GM12878 (cell line): ENCODE measurements around the gene SNAI1.

Source experiments
- BMI1 ChIP-seq: fragments of 450-650 bp; IDR thresholded peaks from 2 replicates; pipeline ENCODE4 v1.6.1; 2016; ENCODE audit warnings: mild to moderate bottlenecking, moderate library complexity, borderline replicate concordance
- CHD2 ChIP-seq: IDR thresholded peaks from 2 replicates; pipeline ENCODE4 v1.6.1; 2011; ENCODE audit warnings: low read depth, low read length, improper control_type of control experiment, borderline replicate concordance
- EP300 ChIP-seq, 2 experiments: fragments of 150-350 bp in 1 of 2; IDR thresholded peaks; 2 replicates each; pipeline ENCODE4 v1.6.1; 2011 to 2012; ENCODE audit warnings: low read depth in 2 of 2, low read length in 2 of 2, borderline replicate concordance in 1 of 2, improper control_type of control experiment in 1 of 2, inconsistent platforms in 1 of 2; ENCODE audit not compliant: control insufficient read depth in 1 of 2
- JUND ChIP-seq: IDR thresholded peaks from 2 replicates; pipeline ENCODE4 v1.6.1; 2012; ENCODE audit warnings: low read depth, mild to moderate bottlenecking, low read length, improper control_type of control experiment, moderate library complexity
- POLR2A ChIP-seq: IDR thresholded peaks from 2 replicates; pipeline ENCODE4 v1.6.1; 2011; ENCODE audit warnings: low read depth, mild to moderate bottlenecking, low read length
- POLR2AphosphoS5 ChIP-seq: IDR thresholded peaks from 2 replicates; pipeline ENCODE4 v1.6.1; 2011; ENCODE audit warnings: mild to moderate bottlenecking, low read length, inconsistent platforms
- RELA ChIP-seq: fragments of 450-650 bp; IDR thresholded peaks from 2 replicates; pipeline ENCODE4 v1.8.0; 2014; ENCODE audit warnings: borderline replicate concordance; ENCODE audit not compliant: partially characterized antibody
- RFX5 ChIP-seq: IDR thresholded peaks from 2 replicates; pipeline ENCODE4 v1.6.1; 2011; ENCODE audit warnings: low read depth, low read length, improper control_type of control experiment
- SP1 ChIP-seq: IDR thresholded peaks from one replicate; pipeline ENCODE4 v1.6.1; 2011; ENCODE audit warnings: low read depth, low read length
- USF2 ChIP-seq: IDR thresholded peaks from 2 replicates; pipeline ENCODE4 v1.6.1; 2011; ENCODE audit warnings: low read depth, low read length, improper control_type of control experiment, borderline replicate concordance
- ZBTB33 ChIP-seq: fragments of 450-650 bp; IDR thresholded peaks from 2 replicates; pipeline ENCODE4 v1.6.1; 2017; ENCODE audit warnings: mild to moderate bottlenecking
- TF ChIP-seq, protein P1 (sequence below), 3 experiments: IDR thresholded peaks in 2 of 3; conservative IDR thresholded peaks in 1 of 3; 2 replicates each; pipeline ENCODE4 v1.5.1; 2011; ENCODE audit warnings: low read depth in 3 of 3, low read length in 3 of 3, mild to moderate bottlenecking in 3 of 3, control low read depth in 2 of 3, moderate library complexity in 2 of 3, inconsistent platforms in 1 of 3, mixed read lengths in 1 of 3; ENCODE audit not compliant: control insufficient read depth in 2 of 3, insufficient read depth in 1 of 3; ENCODE audit errors: extremely low read depth in 1 of 3

DNA sequence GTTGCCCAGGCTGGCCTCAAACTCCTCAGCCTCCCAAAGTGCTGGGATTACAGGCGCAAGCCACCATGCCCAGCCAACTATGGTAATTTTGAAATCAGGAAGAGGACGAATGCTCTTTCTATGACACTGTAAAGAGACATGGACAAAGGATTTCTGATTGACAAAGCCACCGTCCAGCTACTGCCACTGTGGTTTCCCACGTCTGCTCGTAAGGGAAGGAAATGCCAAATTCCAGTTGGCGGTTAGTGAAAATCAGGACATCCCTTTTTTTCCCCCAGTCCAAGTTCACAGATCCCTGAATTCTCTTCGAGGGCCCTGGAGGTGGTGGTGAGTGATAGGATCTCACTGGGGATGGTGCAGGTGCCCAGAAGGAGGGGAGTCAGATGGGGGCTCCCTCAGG, 31.2 kb downstream of the SNAI1 start:
- TF ChIP-seq ZBTB33 (no peak), RFX5 (no peak), POLR2A (no peak), BMI1 (no peak), JUND (no peak), SP1 (no peak), USF2 (no peak), POLR2AphosphoS5 (no peak), EP300 (IDR thresholded peaks at IDR 0.05; ENCODE audit: borderline replicate concordance in 1 of 2, control insufficient read depth in 1 of 2, low read depth in 2 of 2, low read length in 2 of 2) (no peak), RELA (no peak), CHD2 (no peak)
- TF ChIP-seq, protein P1, sequence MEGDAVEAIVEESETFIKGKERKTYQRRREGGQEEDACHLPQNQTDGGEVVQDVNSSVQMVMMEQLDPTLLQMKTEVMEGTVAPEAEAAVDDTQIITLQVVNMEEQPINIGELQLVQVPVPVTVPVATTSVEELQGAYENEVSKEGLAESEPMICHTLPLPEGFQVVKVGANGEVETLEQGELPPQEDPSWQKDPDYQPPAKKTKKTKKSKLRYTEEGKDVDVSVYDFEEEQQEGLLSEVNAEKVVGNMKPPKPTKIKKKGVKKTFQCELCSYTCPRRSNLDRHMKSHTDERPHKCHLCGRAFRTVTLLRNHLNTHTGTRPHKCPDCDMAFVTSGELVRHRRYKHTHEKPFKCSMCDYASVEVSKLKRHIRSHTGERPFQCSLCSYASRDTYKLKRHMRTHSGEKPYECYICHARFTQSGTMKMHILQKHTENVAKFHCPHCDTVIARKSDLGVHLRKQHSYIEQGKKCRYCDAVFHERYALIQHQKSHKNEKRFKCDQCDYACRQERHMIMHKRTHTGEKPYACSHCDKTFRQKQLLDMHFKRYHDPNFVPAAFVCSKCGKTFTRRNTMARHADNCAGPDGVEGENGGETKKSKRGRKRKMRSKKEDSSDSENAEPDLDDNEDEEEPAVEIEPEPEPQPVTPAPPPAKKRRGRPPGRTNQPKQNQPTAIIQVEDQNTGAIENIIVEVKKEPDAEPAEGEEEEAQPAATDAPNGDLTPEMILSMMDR (IDR thresholded peaks at IDR 0.05 in 2 of 3, conservative IDR thresholded peaks at IDR 0.05 in 1 of 3; ENCODE audit: control insufficient read depth in 2 of 3, extremely low read depth in 1 of 3, insufficient read depth in 1 of 3, low read depth in 3 of 3, low read length in 3 of 3), result no peak
